ENCODE data around the gene LIPJ.

- no peak for TF ChIP-seq CTCF (IDR thresholded peaks at IDR 0.05)
- no peak for TF ChIP-seq ZFX (IDR thresholded peaks at IDR 0.05; ENCODE audit: borderline replicate concordance)
Measured at GRCh38 chr10:88592381-88592780, 5.8 kb downstream of the LIPJ start.

Data from 22Rv1 (cell line).